Heart right ventricle (tissue), 16 donors: ENCODE results near the gene ARL8B. TPM values are rescaled to one million over a fixed set of nuclear protein-coding genes. Genes with fewer than 3 reads are reported as not detected.
A peak's percentile ranks its signal among the peaks of the same experiment; 100 is the strongest.

ENCODE experiments used
- ATAC-seq, 8 donors: fragments of 200-7000 bp; cut with Tn5 transposase; one replicate each; pipeline ENCODE4 v1.9.1; 2020; ENCODE audit warnings: mild to moderate bottlenecking in 8 of 8, moderate library complexity in 8 of 8, moderate number of reproducible peaks in 1 of 8
- DNase-seq, 2 donors: peaks; one replicate each; pipeline ENCODE4 v3.0.0-alpha.2; 2020
- H3K27ac ChIP-seq, 10 donors: fragments of 200-600 bp; sonication (generic) in 2 of 10; one replicate each; pipeline versions ENCODE4 v1.5.0 to v1.8.0; 2020 to 2022; ENCODE audit warnings: mild to moderate bottlenecking in 3 of 10
- H3K27me3 ChIP-seq, 7 donors: fragments of 200-600 bp; one replicate each; pipeline ENCODE4 v1.8.0; 2021 to 2022; ENCODE audit warnings: mild to moderate bottlenecking in 2 of 7
- H3K36me3 ChIP-seq, 9 donors: fragments of 200-600 bp; sonication (generic) in 1 of 9; one replicate each; pipeline versions ENCODE4 v1.5.0 to v1.8.0; 2020 to 2022; ENCODE audit warnings: mild to moderate bottlenecking in 2 of 9
- H3K4me1 ChIP-seq, 9 donors: fragments of 200-600 bp; sonication (generic) in 1 of 9; one replicate each; pipeline versions ENCODE4 v1.5.0 to v1.8.0; 2020 to 2022; ENCODE audit warnings: mild to moderate bottlenecking in 4 of 9
- H3K4me3 ChIP-seq, 10 donors: fragments of 200-600 bp; sonication (generic) in 2 of 10; one replicate each; pipeline versions ENCODE4 v1.5.0 to v1.8.0; 2020 to 2022; ENCODE audit warnings: mild to moderate bottlenecking in 7 of 10, moderate library complexity in 2 of 10
- H3K9me3 ChIP-seq, 11 donors: fragments of 200-600 bp in 10 of 11; sonication (generic) in 2 of 11; one replicate each; pipeline versions ENCODE4 v1.5.0 to v1.8.0; 2013 to 2022; ENCODE audit warnings: mild to moderate bottlenecking in 2 of 11, control low read depth in 1 of 11, moderate library complexity in 1 of 11
- CTCF ChIP-seq, 9 donors: fragments of 200-600 bp; sonication (generic) in 2 of 9; IDR thresholded peaks; one replicate each; pipeline versions ENCODE4 v1.5.0 to v1.8.0; 2021 to 2022; ENCODE audit warnings: antibody characterized with exemption in 9 of 9, mild to moderate bottlenecking in 5 of 9, moderate library complexity in 1 of 9
- WGBS, 2 donors: extraction: QIAGEN DNeasy Blood & Tissue Kit; methylation state at CpG; one replicate each; pipeline ENCODE4 v1.1.7; 2013; ENCODE audit warnings: inconsistent platforms in 1 of 2; 5-methylcytosine and 5-hydroxymethylcytosine counted together
- intact Hi-C, 10 donors: fragments of 100-400 bp; cut with DNase I; formaldehyde crosslinking; loops; one replicate each; pipeline versions ENCODE4 v1.11.1 to v1.14.2; 2022
- polyA plus RNA-seq, 2 donors: library from polyadenylated mRNA; stranded (reverse); fragments of 200-250 nt; gene quantifications; one replicate each; pipeline ENCODE4 v1.2.3, GENCODE V29; 2013
- total RNA-seq, 10 donors: library from RNA; stranded (reverse); fragmentation: NEBNext Ultra II Directional in 3 of 10; extraction: Animal tissue kit (Norgen Biotek cat#: 25700) in 3 of 10; gene quantifications; one replicate each; pipeline versions ENCODE4 v1.2.1 to v1.2.4, GENCODE V29; 2021 to 2023
- donor health status: Arrhythmogenic right ventricular cardiomyopathy.
- donor health status: ischemic (EF 13 %, LVEDD 7.1; RV severe dilation, severe dysfunction).
- donor health status: healthy with polysubstance abuse.
- donor health status: DM: no; HTN: yes; CAD: no.
- donor health status: DM: no; HTN: no; CAD: no.
- donor health status: ischemic (EF 25% LVEDD 6.9; RV normal size, moderate dysfunction).
- donor health status: ischemic (EF 25% LVEDD 5.7; RV mildly dilated, moderate dysfunction).
- donor health status: healthy.
- donor health status: DM: yes; HTN: yes; CAD: no.
- donor health status: Ischemic cardiomyopathy.
- donor health status: ischemic (EF 35%, LVEDD 5.7; RV mildly dilated, moderate dysfunction).
- donor health status: nonischemic (EF 11% LVEDD 7.7; RV severe dilation, severe dysfunction).
- donor health status: DM: yes; HTN: yes; CAD: no.
- donor health status: PGD.
- donor health status: ischemic (EF 29% LVEDD 5.4; RV normal size, mild dysfunction).
- donor health status: nonischemic (EF 23%, LVEDD 6.1; RV moderate dilation, normal function).

The ARL8B gene
- total and polyA plus RNA-seq, 12 donors: 31.7 to 74.1 (median 65.3) TPM

GRCh38 chr3:5086708-5087107 lies 35.4 kb upstream of the ARL8B start:
- intact Hi-C loops: no loop called here
- ATAC-seq: no peak
- WGBS, 2 donors: 90 to 95% methylated on average over 1 of the region's 1 CpG

GRCh38 chr3:5087209-5087608 lies 34.9 kb upstream of the ARL8B start:
- H3K27me3 ChIP-seq: peaks cover 0 to 7% (median 0%) of the 10 kb centered on the region in 7 donors
- H3K4me3 ChIP-seq: no peak overlapping the region
- no peaks in the 10 kb centered on the region for H3K36me3 ChIP-seq
- no peaks in the 10 kb centered on the region for H3K9me3 ChIP-seq
- ATAC-seq (peak in 1 of 8 donors; percentile 46), DNase-seq (no peak)
- intact Hi-C loops: no loop called here
- TF ChIP-seq CTCF (IDR thresholded peaks at IDR 0.05): no peak
- WGBS, 2 donors: 60 to 74% methylated on average over 4 of the region's 4 CpGs
- H3K27ac ChIP-seq: no peak overlapping the region
- peaks cover 0 to 11% (median 0%) of the 10 kb centered on the region in 9 donors for H3K4me1 ChIP-seq

More at GRCh38 chr3:5086708-5087107, 35.4 kb upstream of the ARL8B start:
- Histone ChIP-seq H3K4me3 (no peak overlapping the region), H3K27me3 (peaks cover 0 to 3% (median 0%) of the 10 kb centered on the region in 7 donors), H3K36me3 (no peaks in the 10 kb centered on the region), H3K27ac (no peak overlapping the region), H3K4me1 (peaks cover 0 to 11% (median 0%) of the 10 kb centered on the region in 9 donors), H3K9me3 (no peaks in the 10 kb centered on the region)
- no peak for TF ChIP-seq CTCF (IDR thresholded peaks at IDR 0.05)
- no peak for DNase-seq

DNA sequence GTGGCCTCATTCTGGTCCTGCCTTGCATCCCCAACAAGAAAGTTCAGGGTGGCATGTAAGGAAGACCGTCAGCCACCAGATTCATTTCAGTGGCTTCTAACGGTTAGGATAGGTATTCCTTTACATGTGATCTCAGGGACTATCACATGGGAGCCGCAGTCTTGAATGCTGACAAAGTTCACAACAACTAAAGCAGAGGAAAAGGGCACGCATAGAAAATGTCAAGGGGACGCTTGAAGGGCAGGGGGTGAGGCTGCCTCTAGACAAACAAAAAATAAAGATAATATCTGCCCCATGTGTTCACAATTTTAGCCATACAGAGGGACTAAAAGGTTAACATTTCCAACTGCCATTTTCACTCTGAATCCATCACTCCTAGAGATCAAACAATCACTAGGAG lies 31.9 kb upstream of the ARL8B start:
- TF ChIP-seq CTCF (IDR thresholded peaks at IDR 0.05): no peak
- Histone ChIP-seq H3K27me3 (peaks cover 0 to 9% (median 0%) of the 10 kb centered on the region in 7 donors), H3K4me3 (no peak overlapping the region), H3K27ac (no peak overlapping the region), H3K9me3 (no peaks in the 10 kb centered on the region), H3K36me3 (no peaks in the 10 kb centered on the region), H3K4me1 (peaks cover 0 to 11% (median 0%) of the 10 kb centered on the region in 9 donors)
- DNase-seq (no peak), ATAC-seq (no peak)
- intact Hi-C loops: no loop called here
- 71 to 80% methylated on average over 5 of the region's 5 CpGs for WGBS, 2 donors

- peaks cover 0 to 12% (median 0%) of the 10 kb centered on the region in 7 donors for H3K27me3 ChIP-seq
- TF ChIP-seq CTCF (IDR thresholded peaks at IDR 0.05): no peak
- H3K4me3 ChIP-seq: no peak overlapping the region
- no peak overlapping the region for H3K27ac ChIP-seq
- H3K9me3 ChIP-seq: no peaks in the 10 kb centered on the region
- 85 to 94% methylated on average over 1 of the region's 1 CpG for WGBS, 2 donors
- intact Hi-C loops: no loop called here
- no peak for DNase-seq
- ATAC-seq: no peak
- H3K36me3 ChIP-seq: no peaks in the 10 kb centered on the region
- H3K4me1 ChIP-seq: peaks cover 0 to 25% (median 9%) of the 10 kb centered on the region in 9 donors
These were observed 30.1 kb upstream of the ARL8B start for GRCh38 chr3:5092018-5092417.
